Gastrocnemius medialis (tissue), 4 donors: ENCODE measurements around the gene TEX52.

Experiments used
- POLR2A ChIP-seq, 2 donors: fragments of 450-650 bp; IDR thresholded peaks; one replicate each; pipeline ENCODE4 v1.6.1; 2017; ENCODE audit warnings: antibody characterized with exemption in 2 of 2, mild to moderate bottlenecking in 2 of 2, moderate library complexity in 2 of 2
- TF ChIP-seq, protein P1 (sequence below), 5 experiments: fragments of 450-650 bp in 3 of 5; fragments of 200-600 bp in 2 of 5; sonication (generic) in 2 of 5; IDR thresholded peaks in 4 of 5; conservative IDR thresholded peaks in 1 of 5; 1 replicate in 4 of 5; 2 replicates in 1 of 5; pipeline ENCODE4 v1.5.1; 2016 to 2019; ENCODE audit warnings: antibody characterized with exemption in 5 of 5, mild to moderate bottlenecking in 3 of 5, moderate library complexity in 3 of 5

DNA sequence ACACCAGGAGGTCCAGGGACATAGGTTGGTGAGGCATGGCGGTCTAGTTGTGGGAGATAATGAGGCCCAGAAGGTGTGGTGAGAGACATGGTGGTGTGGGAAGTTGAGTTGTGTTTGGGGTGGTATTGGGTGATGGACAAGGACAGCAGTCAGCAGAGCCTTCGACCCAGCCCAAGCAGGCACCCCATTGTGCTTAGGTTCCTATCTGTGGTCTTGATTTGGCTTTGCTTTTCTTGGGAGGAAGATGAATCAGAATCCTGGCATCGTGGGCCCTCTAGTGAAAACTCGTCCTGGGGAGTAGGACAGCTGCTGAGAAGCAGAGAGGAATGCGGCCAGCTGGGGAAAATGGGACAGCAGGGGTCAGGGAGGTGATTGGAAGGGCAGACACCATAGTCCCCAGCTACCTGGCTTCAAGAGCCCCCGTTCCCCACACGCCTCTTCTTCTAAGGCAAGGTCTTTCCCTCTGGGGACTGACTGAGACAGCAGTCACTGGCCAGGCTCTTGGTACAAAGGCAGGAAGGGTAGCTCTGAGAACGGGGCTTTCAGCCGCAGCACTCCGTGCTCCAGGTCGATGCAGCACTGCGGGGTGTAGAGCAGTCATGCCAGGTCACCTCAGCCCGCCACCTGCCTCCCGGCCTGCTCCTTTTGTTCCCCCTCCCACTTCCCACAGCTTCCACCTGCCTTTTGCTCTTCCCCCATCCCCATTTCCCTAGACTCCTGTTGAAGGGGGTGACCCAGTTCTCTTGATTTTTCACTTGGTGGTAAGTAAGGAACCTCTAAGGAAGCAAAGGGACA lies 29.9 kb downstream of the TEX52 start:
- TF ChIP-seq, protein P1, sequence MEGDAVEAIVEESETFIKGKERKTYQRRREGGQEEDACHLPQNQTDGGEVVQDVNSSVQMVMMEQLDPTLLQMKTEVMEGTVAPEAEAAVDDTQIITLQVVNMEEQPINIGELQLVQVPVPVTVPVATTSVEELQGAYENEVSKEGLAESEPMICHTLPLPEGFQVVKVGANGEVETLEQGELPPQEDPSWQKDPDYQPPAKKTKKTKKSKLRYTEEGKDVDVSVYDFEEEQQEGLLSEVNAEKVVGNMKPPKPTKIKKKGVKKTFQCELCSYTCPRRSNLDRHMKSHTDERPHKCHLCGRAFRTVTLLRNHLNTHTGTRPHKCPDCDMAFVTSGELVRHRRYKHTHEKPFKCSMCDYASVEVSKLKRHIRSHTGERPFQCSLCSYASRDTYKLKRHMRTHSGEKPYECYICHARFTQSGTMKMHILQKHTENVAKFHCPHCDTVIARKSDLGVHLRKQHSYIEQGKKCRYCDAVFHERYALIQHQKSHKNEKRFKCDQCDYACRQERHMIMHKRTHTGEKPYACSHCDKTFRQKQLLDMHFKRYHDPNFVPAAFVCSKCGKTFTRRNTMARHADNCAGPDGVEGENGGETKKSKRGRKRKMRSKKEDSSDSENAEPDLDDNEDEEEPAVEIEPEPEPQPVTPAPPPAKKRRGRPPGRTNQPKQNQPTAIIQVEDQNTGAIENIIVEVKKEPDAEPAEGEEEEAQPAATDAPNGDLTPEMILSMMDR (IDR thresholded peaks at IDR 0.05 in 4 of 5, conservative IDR thresholded peaks at IDR 0.05 in 1 of 5): no peak
- no peak for TF ChIP-seq POLR2A (IDR thresholded peaks at IDR 0.05)
